Measurements from ENCODE around the gene RALGPS2.

DNA sequence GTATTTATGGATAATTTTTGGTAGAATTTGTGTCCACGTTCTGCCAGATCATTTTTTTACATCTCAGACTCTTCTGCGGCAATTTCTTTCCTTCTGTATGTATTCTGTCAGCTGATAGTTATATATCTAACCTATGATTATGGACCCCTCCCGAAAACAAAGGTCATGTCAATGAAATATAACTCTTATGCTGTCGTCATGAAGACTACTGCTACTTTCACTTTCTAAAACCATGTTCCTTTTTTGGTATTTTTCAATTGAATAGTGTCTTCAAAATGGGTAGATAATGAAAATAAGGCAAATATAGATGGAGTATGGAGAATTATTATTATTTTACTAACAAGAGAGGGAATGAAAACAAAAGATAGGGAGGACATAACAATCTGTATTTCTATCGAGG lies 142.6 kb downstream of the RALGPS2 start:
- TF ChIP-seq POLR2AphosphoS5 (IDR thresholded peaks at IDR 0.05; ENCODE audit: low read depth, low read length) (no peak), POLR2A (IDR thresholded peaks at IDR 0.05; ENCODE audit: low read depth, low read length) (no peak)
